ENCODE measurements around the gene AIDA.
A peak's percentile ranks its signal among the peaks of the same experiment; 100 is the strongest.

AIDA gene

DNA sequence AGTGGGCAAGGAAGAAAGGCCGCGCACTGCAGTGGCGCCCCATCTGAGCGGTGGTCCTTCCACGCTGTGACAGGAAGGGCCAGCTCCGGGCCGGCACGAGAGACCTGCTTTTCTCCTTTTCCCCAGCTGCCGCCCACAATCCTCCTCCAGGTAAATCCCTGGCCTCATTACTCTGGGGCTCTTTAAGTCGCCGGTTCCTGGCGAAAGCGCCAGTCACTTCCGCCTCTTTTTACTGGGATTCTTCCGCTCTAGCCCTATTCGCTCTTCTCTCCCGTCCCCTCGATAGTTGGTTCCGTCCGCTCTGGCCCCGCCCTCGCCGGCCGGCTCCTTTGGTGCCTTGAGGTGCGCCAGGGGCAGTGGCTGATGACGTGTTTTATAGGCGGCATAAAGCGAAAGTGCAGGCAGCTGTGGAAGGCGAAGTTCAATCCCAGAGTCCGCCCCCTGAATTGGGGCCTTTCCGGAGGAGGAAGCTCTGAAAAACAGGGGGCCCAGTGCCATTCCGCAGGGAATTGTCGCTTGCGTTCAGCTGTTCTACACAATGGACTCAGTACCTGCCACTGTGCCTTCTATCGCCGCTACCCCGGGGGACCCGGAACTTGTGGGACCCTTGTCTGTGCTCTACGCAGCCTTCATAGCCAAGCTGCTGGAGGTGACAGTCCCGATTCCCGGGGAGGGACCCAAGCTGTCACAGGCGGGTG lies 68.2 kb downstream of the AIDA start:
- DNase-seq, result peak; percentile 74 to 87

DNA sequence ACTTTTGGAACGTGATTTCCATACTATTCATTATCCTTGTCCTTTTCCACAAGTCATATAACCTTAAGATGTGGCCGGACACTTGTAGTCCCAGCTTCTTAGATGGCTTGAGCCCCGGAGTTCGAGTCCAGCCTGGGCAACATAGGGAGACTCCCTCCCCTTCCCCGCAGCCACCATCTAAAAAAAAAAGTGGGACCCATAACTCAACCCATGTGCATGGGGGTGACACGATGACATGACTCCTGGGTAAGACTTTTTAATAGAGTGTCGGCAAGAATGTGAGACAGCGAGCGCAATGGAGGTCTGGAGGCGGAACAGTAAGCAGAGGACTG lies 68.7 kb downstream of the AIDA start:
- no peak for DNase-seq

DNA sequence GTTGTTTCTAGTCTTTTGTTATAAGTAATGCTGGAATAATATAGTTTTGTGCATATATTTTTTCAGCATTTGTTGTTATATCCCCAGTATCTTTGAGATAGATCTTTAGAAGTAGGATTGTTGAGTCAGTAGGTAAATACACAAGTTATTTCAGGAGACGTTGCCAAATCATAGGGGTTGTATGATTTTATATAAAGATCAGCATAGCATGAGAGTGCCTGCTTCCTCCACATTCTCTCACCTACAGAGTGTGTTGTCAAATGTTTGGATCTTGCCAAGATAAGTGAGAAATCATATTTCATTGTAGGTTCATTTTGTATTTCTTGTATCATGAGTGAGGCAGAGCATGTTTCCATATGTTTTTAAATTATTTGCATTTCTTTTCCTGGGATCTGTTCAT lies 69.8 kb downstream of the AIDA start:
- DNase-seq, result no peak

DNA sequence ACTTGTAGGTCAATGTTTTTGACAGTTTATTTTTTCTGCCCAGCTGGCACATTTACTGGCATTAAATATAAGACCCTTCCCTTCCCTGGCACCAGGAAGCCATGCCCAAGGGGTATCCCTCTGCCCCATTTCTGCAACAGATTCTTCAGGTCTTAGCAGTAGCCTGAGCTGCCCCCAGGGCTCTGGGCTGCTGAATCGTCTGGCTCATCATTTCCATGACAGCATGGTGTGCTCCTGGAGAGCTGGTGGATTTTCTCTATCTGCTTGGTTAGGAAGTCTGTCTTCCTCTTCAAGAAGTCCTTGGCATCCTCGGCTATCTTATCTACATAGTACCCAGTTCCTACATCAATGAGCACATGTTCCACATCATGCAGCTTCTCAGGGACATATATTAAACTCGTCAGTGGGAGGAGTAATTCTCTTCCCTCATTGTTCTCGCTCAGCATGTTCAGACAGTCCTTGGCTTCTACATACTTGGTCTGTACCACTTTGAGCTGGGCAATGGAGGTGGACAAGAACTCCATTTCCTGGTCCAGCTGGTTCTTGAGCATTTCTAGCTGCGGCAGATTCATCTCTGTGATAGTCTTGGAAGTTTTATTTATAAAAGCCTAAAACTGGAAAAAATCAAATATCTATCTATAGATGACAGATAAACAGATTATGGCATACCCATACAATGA lies 70.9 kb downstream of the AIDA start:
- DNase-seq, result no peak

DNA sequence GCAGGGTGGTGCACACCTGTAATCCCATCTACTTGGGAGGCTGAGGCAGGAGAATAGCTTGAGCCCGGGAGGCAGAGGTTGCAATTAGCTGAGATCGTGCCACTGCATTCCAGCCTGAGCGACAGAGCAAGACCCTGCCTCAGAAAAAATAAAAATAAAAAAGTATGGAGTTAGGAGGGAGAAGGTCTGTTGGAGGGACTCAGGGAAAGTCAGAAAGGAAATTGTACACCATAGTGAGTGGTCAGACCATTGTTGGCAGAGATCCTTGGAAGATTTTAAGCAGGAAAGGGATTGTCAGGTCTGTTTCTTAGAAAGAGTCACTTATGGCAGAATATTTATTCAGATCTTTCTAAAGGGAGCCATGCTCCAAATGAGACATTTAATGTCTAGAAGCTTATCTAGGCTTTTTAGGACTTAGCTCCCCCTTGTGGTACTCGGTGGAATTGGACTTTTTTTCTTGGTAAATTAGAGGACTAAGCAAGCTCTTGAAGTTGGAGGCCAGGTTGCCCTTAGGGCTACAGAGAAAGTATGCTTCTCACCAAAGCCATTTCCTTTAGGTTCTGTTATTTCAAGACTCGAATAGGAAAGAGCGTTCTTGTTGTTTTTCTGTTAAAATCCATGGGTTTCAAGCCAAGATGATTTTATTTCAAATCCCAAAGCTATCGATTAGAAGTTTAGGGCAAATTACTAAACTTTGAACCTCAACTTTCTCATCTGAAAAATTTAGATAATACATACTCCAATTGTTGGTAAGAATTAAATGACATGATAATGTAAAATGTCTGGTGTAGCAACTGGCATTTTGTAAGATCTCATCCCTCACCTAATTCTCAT lies 77.9 kb downstream of the AIDA start:
- DNase-seq, result peak; percentile 46 to 51

DNA sequence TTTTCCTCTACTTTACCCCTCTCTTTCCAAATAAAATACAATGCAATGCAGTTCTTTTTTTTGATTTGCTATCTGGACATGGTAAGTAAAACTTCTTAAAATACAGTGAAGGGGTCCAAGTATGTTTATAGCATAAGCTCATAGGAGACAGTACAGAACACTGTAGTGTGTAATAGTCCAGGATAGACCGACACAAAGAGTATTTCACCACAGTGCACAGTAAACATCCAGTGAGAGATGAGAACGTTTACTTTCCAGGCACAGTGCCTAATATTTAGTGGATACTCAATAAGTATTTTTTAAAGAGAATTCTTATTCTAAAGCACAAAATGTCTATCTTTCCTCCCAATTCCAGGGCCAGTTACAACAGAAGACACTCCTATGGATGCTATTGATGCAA lies 79.5 kb downstream of the AIDA start:
- no peak for DNase-seq

DNA sequence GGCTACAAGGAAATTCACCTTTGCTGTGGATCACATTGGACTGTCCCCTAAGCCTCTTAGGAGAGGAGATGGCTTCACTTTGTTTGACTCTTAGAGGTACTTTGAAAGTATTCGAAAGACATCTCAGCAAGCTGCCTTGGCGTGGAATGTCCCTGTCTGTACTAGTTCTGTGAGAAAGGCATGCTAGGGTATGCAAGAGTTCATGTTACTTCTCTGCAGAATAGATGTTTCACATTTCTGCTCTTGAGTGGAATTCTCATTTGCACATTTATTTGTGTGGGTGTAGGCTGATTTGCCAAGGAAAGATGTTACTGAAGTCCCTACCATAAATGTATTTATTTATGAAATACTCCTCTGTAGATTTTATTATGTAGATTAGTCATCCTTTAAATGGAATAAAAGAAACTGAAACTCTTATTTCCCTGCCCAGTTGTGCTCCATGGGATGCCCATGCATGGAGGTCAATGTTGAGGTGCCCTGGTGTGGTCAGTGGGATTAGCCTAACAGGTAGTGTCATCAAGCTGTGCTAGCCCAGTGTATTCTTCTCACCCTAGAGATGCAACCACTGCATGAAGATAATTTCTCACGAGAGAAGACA lies 80.6 kb downstream of the AIDA start:
- no peak for DNase-seq

DNA sequence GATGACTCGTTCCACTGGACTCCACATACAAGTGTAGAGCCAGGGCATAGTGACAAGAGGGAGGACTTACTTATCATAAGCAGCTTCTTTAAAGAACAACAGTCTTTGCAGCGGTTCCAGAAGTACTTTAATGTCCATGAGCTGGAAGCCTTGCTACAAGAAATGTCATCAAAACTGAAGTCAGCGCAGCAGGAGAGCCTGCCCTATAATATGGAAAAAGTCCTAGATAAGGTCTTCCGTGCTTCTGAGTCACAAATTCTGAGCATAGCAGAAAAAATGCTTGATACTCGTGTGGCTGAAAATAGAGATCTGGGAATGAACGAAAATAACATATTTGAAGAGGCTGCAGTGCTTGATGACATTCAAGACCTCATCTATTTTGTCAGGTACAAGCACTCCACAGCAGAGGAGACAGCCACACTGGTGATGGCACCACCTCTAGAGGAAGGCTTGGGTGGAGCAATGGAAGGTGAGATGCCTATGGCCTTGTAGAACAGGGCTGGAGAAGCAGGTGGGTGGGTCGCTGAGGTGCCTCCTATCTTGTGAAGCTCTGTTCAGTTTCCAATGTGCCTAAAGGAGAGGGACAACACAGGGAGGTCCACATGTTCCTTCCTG lies 82.3 kb downstream of the AIDA start:
- DNase-seq, result no peak

DNA sequence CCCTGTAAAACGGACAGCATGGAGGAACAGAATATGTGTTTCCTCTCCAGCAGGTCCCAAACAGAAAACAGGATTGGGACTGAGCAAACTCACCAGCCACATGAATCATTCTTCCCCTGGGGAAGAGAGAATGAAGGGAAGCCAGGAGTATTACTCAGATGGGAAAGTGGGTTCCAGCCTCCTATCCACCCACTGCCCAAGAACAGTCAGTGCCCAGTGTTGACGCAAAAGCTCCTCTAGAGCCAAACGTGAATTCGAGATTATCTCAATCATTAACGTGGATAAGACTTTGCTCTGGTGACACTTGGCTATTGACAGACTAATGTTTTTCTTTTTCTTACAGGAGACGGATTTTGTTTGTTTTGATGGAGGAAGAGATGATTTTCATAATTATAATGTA lies 85.1 kb downstream of the AIDA start:
- DNase-seq, result no peak

DNA sequence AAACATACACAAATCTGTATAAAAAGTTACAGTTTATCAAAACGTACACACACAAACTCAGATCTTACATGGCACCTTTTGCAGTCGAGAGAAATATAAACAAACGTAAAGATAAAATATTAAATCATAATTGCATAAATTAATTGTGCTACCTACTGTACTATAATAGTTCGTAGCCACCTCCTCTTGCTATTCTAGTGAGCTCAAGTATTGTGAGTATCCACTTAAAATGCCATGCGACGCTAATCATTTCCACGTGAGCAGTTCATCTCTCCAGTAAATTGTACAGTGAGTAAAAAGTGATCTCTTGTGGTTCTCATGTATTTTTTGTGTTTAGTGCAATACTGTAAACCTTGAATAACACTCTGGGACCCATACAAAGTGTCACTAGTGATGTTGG lies 88.1 kb downstream of the AIDA start:
- DNase-seq, result no peak

DNA sequence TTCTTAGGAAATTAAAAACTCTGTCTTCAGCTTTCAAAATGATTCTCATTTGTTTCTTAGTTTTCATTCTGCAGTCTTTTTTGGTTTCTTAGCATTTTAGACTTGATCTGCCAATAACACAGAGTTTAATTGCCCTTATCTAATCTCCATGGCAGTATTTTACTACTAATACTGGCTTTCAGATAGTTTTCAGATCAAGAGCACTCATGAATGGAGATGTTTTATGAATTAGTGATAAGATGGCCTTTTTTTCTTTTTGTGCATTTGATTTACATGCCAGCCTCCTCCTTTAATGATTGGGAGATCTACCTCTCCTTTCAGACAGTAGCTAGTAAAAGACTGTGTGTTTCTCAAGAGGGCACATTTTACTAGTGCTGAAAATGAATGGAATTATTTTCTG lies 88.8 kb downstream of the AIDA start:
- DNase-seq, result no peak

DNA sequence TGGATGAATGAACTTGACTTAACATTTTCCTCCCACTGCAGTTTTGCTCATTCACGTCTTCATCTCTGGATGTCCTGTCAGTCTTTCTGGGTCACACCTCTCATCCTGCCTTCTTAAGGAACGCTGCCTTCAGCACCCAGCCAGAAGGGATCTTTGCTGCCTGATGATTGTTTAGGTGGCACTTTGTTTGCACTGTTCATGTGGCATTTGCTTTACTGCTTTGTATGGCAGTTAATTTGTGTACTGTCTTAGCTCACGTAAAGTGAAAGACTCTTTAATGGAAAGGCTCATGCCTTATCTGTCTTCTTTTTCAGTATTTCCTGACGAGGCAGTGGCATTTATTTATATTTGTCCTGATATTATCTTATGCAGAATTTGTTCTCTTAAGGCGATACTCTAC lies 89.5 kb downstream of the AIDA start:
- no peak for DNase-seq

DNA sequence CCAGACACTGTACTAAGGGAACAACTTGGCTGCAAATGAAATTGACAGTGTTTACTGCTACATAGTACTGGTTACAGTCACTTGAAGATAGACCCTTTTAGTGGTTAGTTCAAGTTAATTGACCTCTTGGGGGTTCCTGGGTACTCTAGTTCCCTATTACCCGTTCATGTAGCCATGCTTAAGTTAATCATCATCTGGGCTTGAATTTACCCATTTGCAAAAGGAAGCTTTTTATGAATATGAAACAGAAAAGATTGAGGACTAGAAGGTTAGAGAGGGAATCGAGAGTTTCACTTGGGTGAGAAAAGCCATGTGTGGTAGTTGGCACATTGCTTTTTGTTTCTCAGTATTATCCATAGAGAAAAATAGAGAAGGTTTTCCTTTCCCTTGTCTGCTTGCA lies 91.7 kb downstream of the AIDA start:
- DNase-seq, result no peak

DNA sequence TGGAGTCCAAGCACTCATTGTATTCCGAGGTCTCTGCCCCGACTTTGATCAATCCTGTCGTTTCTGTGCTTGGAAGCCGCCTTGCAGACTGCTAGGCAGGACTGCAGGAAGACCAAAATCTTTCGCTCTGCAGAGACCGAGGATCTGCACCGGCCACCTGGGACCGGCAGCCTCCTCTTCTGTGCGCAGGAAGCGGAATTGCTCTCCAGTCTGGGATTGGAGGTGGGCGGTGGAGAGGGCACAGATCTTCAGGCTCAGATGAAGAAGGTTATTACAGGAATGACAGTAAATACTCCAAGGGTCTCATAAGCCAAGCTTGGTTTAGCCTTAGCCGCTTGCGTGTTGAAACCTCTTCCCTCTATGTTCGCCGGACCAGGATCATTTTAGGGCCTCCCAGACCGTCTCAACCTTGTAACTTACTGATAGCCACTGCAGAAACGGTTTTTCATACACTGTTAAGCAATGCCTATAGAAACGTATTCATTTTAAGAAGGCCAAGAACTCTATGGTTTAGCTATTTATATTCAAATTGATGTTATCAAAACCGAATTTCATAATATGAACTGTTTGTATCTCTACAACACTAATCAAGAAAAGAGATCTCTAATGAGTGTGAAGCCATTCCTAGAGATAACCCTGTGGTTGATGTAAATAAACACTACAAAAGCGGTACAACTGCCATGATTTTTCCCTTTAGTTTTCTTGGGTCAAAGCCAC lies 93.3 kb downstream of the AIDA start:
- no peak for DNase-seq

All from NCI-H187 (cell line).